ENCODE measurements around the gene CCDC97. TPM values are rescaled to one million over a fixed set of nuclear protein-coding genes. Genes with fewer than 3 reads are reported as not detected.

Gene CCDC97
- total RNA-seq, 1 donor from 2014 or later = 18.1 TPM

- H3K27ac Mint-ChIP-seq (ENCODE audit: unreplicated experiment) = peak overlapping the region; percentile 90
- peak overlapping the region; percentile 30 for H3K4me3 Mint-ChIP-seq (ENCODE audit: unreplicated experiment)
- peaks cover 17% of the 10 kb centered on the region for H3K36me3 Mint-ChIP-seq (ENCODE audit: low read depth, unreplicated experiment)
- no peaks in the 10 kb centered on the region for H3K9me3 ChIP-seq (ENCODE audit: insufficient read depth, low read depth, low read length)
- no peak overlapping the region for H2AFZ ChIP-seq (ENCODE audit: low read depth, low read length)
- peak overlapping the region; percentile 95 for H3K9ac ChIP-seq (ENCODE audit: low read length)
- peaks cover 12% of the 10 kb centered on the region for H3K36me3 ChIP-seq (ENCODE audit: insufficient read depth, low read length)
- H3K27ac ChIP-seq (ENCODE audit: low read depth, low read length) = peak overlapping the region; percentile 100
- H3K4me3 ChIP-seq (ENCODE audit: insufficient read depth, low read depth, low read length) = no peak overlapping the region
- no peaks in the 10 kb centered on the region for H3K9me3 Mint-ChIP-seq (ENCODE audit: unreplicated experiment)
- DNase-seq (ENCODE audit: low read depth) = no peak
- no peaks in the 10 kb centered on the region for H3K27me3 ChIP-seq (ENCODE audit: insufficient read depth, low read length)
- H3K27me3 Mint-ChIP-seq (ENCODE audit: low read depth, unreplicated experiment) = no peaks in the 10 kb centered on the region
- FAIRE-seq = no peak
- peaks cover 65% of the 10 kb centered on the region for H3K4me1 Mint-ChIP-seq (ENCODE audit: low read depth, unreplicated experiment)
- TF ChIP-seq, protein P1, sequence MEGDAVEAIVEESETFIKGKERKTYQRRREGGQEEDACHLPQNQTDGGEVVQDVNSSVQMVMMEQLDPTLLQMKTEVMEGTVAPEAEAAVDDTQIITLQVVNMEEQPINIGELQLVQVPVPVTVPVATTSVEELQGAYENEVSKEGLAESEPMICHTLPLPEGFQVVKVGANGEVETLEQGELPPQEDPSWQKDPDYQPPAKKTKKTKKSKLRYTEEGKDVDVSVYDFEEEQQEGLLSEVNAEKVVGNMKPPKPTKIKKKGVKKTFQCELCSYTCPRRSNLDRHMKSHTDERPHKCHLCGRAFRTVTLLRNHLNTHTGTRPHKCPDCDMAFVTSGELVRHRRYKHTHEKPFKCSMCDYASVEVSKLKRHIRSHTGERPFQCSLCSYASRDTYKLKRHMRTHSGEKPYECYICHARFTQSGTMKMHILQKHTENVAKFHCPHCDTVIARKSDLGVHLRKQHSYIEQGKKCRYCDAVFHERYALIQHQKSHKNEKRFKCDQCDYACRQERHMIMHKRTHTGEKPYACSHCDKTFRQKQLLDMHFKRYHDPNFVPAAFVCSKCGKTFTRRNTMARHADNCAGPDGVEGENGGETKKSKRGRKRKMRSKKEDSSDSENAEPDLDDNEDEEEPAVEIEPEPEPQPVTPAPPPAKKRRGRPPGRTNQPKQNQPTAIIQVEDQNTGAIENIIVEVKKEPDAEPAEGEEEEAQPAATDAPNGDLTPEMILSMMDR (IDR thresholded peaks at IDR 0.05; ENCODE audit: insufficient read depth, low read depth, low read length) = no peak
- no peak for TF ChIP-seq EZH2 (IDR thresholded peaks at IDR 0.05; ENCODE audit: insufficient read depth, low read length)
- peak overlapping the region; percentile 78 for H3K4me2 ChIP-seq (ENCODE audit: low read length)
- H4K20me1 ChIP-seq (ENCODE audit: insufficient read depth, low read length) = peaks cover 23% of the 10 kb centered on the region
- H3K79me2 ChIP-seq (ENCODE audit: insufficient read depth, low read length) = peaks cover 10% of the 10 kb centered on the region
- peaks cover 82% of the 10 kb centered on the region for H3K4me1 ChIP-seq (ENCODE audit: insufficient read depth, low read length)
Observed at GRCh38 chr19:41324231-41324702, 14.3 kb downstream of the CCDC97 start.

DNA sequence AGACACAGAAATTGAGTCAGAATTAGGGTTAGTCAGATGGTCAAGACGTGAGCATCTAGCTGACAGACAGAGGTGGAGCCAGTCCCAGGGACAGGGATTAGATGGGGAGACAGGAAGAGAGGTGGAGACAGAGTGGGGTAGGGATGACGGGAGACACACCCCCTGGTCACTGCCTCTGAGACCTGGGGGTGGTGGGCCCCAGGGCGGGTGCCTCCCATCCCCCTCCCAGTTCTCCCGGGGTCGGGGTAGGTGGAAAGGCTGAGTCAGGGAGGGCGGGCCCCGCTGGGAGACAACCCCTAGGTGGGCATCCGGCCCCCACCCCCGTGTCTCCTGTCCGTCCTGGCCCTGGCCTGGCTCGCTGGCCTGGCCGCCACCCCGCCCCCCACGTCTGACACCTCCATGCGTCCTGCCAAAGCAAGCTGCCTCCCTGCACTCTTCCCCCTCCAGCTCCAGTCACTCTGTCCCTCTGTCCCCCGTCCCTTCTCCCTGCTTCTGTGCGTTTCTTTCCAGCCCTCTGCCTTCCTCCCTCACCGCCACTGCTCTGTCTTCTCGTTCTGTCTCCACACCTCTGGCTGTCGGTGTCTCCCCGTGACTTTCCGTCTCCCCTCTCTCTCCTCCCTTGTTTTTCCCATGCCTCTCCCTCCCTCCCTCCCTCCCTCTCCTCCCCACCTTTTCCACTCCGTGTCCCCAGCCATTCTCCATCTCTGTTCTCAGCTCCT, 15.1 kb downstream of the CCDC97 start:
- H3K79me2 ChIP-seq (ENCODE audit: insufficient read depth, low read length) = peaks cover 10% of the 10 kb centered on the region
- no peaks in the 10 kb centered on the region for H3K9me3 Mint-ChIP-seq (ENCODE audit: unreplicated experiment)
- H3K4me3 ChIP-seq (ENCODE audit: insufficient read depth, low read depth, low read length) = peak overlapping the region; percentile 12
- H3K9me3 ChIP-seq (ENCODE audit: insufficient read depth, low read depth, low read length) = no peaks in the 10 kb centered on the region
- no peak overlapping the region for H2AFZ ChIP-seq (ENCODE audit: low read depth, low read length)
- peak overlapping the region; percentile 69 for H3K4me3 Mint-ChIP-seq (ENCODE audit: unreplicated experiment)
- peaks cover 61% of the 10 kb centered on the region for H3K4me1 Mint-ChIP-seq (ENCODE audit: low read depth, unreplicated experiment)
- peak overlapping the region; percentile 90 for H3K27ac Mint-ChIP-seq (ENCODE audit: unreplicated experiment)
- no peaks in the 10 kb centered on the region for H3K27me3 Mint-ChIP-seq (ENCODE audit: low read depth, unreplicated experiment)
- peak overlapping the region; percentile 95 for H3K9ac ChIP-seq (ENCODE audit: low read length)
- no peak for TF ChIP-seq EZH2 (IDR thresholded peaks at IDR 0.05; ENCODE audit: insufficient read depth, low read length)
- TF ChIP-seq, protein P1 (IDR thresholded peaks at IDR 0.05; ENCODE audit: insufficient read depth, low read depth, low read length) = no peak
- peak overlapping the region; percentile 100 for H3K27ac ChIP-seq (ENCODE audit: low read depth, low read length)
- H3K27me3 ChIP-seq (ENCODE audit: insufficient read depth, low read length) = no peaks in the 10 kb centered on the region
- peaks cover 82% of the 10 kb centered on the region for H3K4me1 ChIP-seq (ENCODE audit: insufficient read depth, low read length)
- peaks cover 12% of the 10 kb centered on the region for H3K36me3 ChIP-seq (ENCODE audit: insufficient read depth, low read length)
- FAIRE-seq (peak; percentile 55), DNase-seq (ENCODE audit: low read depth) (peak; percentile 77)
- H3K36me3 Mint-ChIP-seq (ENCODE audit: low read depth, unreplicated experiment) = peaks cover 16% of the 10 kb centered on the region
- H4K20me1 ChIP-seq (ENCODE audit: insufficient read depth, low read length) = peaks cover 15% of the 10 kb centered on the region
- peak overlapping the region; percentile 78 for H3K4me2 ChIP-seq (ENCODE audit: low read length)

DNA sequence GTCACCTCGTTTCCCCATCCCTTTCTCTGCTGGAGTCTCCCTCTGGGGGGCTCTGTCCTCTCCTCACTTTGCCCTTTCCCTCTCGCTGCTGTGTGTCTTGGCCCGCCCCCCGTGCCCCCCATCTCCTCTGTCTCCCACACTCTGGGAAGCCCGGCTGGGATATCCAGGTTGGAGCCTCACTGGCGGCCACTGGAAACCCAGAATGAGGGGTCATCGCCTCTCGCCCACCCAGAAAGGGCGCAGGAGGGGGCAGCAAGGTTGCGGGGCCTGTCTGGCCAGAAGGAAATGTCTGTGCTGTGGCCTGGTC, 15.6 kb downstream of the CCDC97 start:
- Histone ChIP-seq H3K36me3 (ENCODE audit: insufficient read depth, low read length) (peaks cover 14% of the 10 kb centered on the region), H3K4me1 (ENCODE audit: insufficient read depth, low read length) (peaks cover 82% of the 10 kb centered on the region), H3K9ac (ENCODE audit: low read length) (peak overlapping the region; percentile 95), H4K20me1 (ENCODE audit: insufficient read depth, low read length) (peaks cover 13% of the 10 kb centered on the region), H3K9me3 (ENCODE audit: insufficient read depth, low read depth, low read length) (no peaks in the 10 kb centered on the region), H2AFZ (ENCODE audit: low read depth, low read length) (no peak overlapping the region), H3K27me3 (ENCODE audit: insufficient read depth, low read length) (no peaks in the 10 kb centered on the region), H3K4me2 (ENCODE audit: low read length) (peak overlapping the region; percentile 78), H3K27ac (ENCODE audit: low read depth, low read length) (peak overlapping the region; percentile 100), H3K79me2 (ENCODE audit: insufficient read depth, low read length) (peaks cover 10% of the 10 kb centered on the region), H3K4me3 (ENCODE audit: insufficient read depth, low read depth, low read length) (peak overlapping the region; percentile 12)
- no peaks in the 10 kb centered on the region for H3K9me3 Mint-ChIP-seq (ENCODE audit: unreplicated experiment)
- H3K4me3 Mint-ChIP-seq (ENCODE audit: unreplicated experiment) = peak overlapping the region; percentile 69
- H3K27ac Mint-ChIP-seq (ENCODE audit: unreplicated experiment) = peak overlapping the region; percentile 87
- no peaks in the 10 kb centered on the region for H3K27me3 Mint-ChIP-seq (ENCODE audit: low read depth, unreplicated experiment)
- peaks cover 18% of the 10 kb centered on the region for H3K36me3 Mint-ChIP-seq (ENCODE audit: low read depth, unreplicated experiment)
- FAIRE-seq = no peak
- TF ChIP-seq EZH2 (IDR thresholded peaks at IDR 0.05; ENCODE audit: insufficient read depth, low read length) = no peak
- TF ChIP-seq, protein P1 (IDR thresholded peaks at IDR 0.05; ENCODE audit: insufficient read depth, low read depth, low read length) = no peak
- no peak for DNase-seq (ENCODE audit: low read depth)
- peaks cover 59% of the 10 kb centered on the region for H3K4me1 Mint-ChIP-seq (ENCODE audit: low read depth, unreplicated experiment)
